ENCODE measurements around the gene CELF2.

The CELF2 gene

GRCh38 chr10:11023009-11023953 is 5.6 kb downstream of the CELF2 start:
- no peak for TF ChIP-seq CTCF (IDR thresholded peaks at IDR 0.05; ENCODE audit: insufficient read depth, low read length, missing control alignments)
- POLR2A ChIA-PET, result no interaction called here
- no peak for DNase-seq (ENCODE audit: low read depth, low spot score)
- CTCF ChIA-PET, result no interaction called here
- no peak overlapping the region for H3K4me3 ChIP-seq (ENCODE audit: low read depth, low read length)

GRCh38 chr10:11024596-11024995 is 6.9 kb downstream of the CELF2 start:
- TF ChIP-seq CTCF (IDR thresholded peaks at IDR 0.05; ENCODE audit: insufficient read depth, low read length, missing control alignments), result no peak

GRCh38 chr10:11025978-11026377 is 8.3 kb downstream of the CELF2 start:
- no peak overlapping the region for H3K4me3 ChIP-seq (ENCODE audit: low read depth, low read length)
- ChIA-PET CTCF (no interaction called here), POLR2A (no interaction called here)
- no peak for DNase-seq (ENCODE audit: low read depth, low spot score)
- no peak for TF ChIP-seq CTCF (IDR thresholded peaks at IDR 0.05; ENCODE audit: insufficient read depth, low read length, missing control alignments)

More at GRCh38 chr10:11024596-11024995, 6.9 kb downstream of the CELF2 start:
- no peak overlapping the region for H3K4me3 ChIP-seq (ENCODE audit: low read depth, low read length)
- DNase-seq (ENCODE audit: low read depth, low spot score), result no peak
- ChIA-PET CTCF (interaction anchor here (0.9 kb wide), 1 partner anchor 13 kb away, joined by 3 read pairs; no protein-coding TSS in a partner anchor), POLR2A (no interaction called here)

- DNase-seq (ENCODE audit: low read depth, low spot score), result no peak
- ChIA-PET CTCF (interaction anchor here (0.8 kb wide), 1 partner anchor 9 kb away, joined by 3 read pairs; no protein-coding TSS in a partner anchor), POLR2A (no interaction called here)
- no peak overlapping the region for H3K4me3 ChIP-seq (ENCODE audit: low read depth, low read length)
- no peak for TF ChIP-seq CTCF (IDR thresholded peaks at IDR 0.05; ENCODE audit: insufficient read depth, low read length, missing control alignments)
Measured at GRCh38 chr10:11026773-11027172, 9.1 kb downstream of the CELF2 start.

- ChIA-PET POLR2A (no interaction called here), CTCF (interaction anchor here (0.8 to 5.2 kb wide), 10 partner anchors 11 to 1722 kb away, joined by 3 to 37 read pairs (median 4); no protein-coding TSS in a partner anchor)
- TF ChIP-seq CTCF (IDR thresholded peaks at IDR 0.05; ENCODE audit: insufficient read depth, low read length, missing control alignments), result no peak
- DNase-seq (ENCODE audit: low read depth, low spot score), result no peak
- no peak overlapping the region for H3K4me3 ChIP-seq (ENCODE audit: low read depth, low read length)
Measured at GRCh38 chr10:11034762-11035161, 17.1 kb downstream of the CELF2 start.

- ChIA-PET CTCF (interaction anchor here (0.6 to 5.2 kb wide), 24 partner anchors 9 to 1723 kb away, joined by 3 to 37 read pairs (median 3); no protein-coding TSS in a partner anchor), POLR2A (no interaction called here)
- no peak overlapping the region for H3K4me3 ChIP-seq (ENCODE audit: low read depth, low read length)
- DNase-seq (ENCODE audit: low read depth, low spot score), result no peak
- TF ChIP-seq CTCF (IDR thresholded peaks at IDR 0.05; ENCODE audit: insufficient read depth, low read length, missing control alignments), result no peak
Measured at GRCh38 chr10:11035301-11035991, 17.8 kb downstream of the CELF2 start.
